H7 (cell line): Measurements from ENCODE around the gene SAMD8. TPM values are rescaled to one million over a fixed set of nuclear protein-coding genes. Genes with fewer than 3 reads are reported as not detected.
"Not testable (repeated sequence)": the region's sequence is repeated elsewhere in the genome, so short reads cannot be mapped to it uniquely, and the experiment has no call there.

Experiments used
- DNase-seq: peaks from one replicate; pipeline ENCODE4 v3.0.0; 2012
- H3K27me3 ChIP-seq: 2 replicates; pipeline ENCODE4 v1.6.0; 2011; ENCODE audit warnings: mild to moderate bottlenecking, low read length; ENCODE audit not compliant: control insufficient read depth, insufficient read depth
- H3K36me3 ChIP-seq: replicated peaks from 2 replicates; pipeline ENCODE4 v1.5.1; 2011; ENCODE audit warnings: low read length; ENCODE audit not compliant: control insufficient read depth, insufficient read depth
- H3K4me3 ChIP-seq: 2 replicates; pipeline ENCODE4 v1.5.1; 2011; ENCODE audit warnings: low read depth, mild to moderate bottlenecking, control low read depth, low read length, moderate library complexity; ENCODE audit not compliant: insufficient read depth
- total RNA-seq: library from RNA; depleted of rRNA; stranded (reverse); fragments of >200 nt; shearing (Covaris generic); gene quantifications from 2 replicates; pipeline ENCODE4 v1.2.3, GENCODE V29; 2014

The SAMD8 gene
- total RNA-seq, 1 experiment from 2014 or later = 13.2 TPM

DNA sequence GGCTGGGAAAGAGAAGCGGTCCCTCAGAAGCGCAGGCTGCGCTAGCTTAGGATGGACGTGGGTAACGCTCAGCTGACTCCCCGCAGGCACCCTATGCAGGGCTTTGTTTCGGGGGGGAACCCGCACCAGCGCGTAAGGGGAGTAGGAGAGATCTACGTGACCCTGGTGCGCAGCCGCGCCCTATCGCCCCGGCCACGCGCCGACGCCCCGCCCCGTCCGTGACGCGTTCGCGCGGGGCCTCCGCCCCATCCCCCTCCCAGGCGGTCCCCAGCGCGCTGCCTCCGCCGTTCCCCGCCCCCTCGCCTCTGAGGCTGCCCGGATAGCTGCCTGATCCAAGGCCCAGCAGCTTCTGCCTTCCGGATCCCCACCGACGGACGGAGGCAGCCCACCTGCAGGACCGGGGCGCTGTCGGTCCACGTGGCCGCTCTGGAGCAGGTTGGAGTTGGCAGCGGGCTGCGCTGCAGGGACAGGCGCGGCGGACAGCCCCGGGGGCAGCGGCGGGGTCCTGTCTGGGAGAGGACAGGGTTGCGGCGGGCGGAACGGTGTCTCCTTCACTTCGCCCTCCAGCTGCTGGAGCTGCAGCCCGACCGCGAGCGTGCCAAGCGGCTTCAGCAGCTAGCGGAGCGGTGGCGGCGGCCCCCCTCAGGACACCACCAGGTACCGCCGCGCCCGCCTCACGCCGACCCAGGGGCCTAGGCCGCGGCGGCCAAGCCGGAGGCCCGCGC, 99.0 kb downstream of the SAMD8 start, which contains the start of gene VDAC2:
Gene VDAC2, plus strand, starts transcription at position 515 of the 725 bp plus-strand sequence. CDS start 363 bp downstream, outside the sequence.
- peak within 1 kb of the TSS; percentile 94 for H3K4me3 ChIP-seq
- peaks cover 13% of the 10 kb centered on the region for H3K36me3 ChIP-seq
- H3K27me3 ChIP-seq = no peaks in the 10 kb centered on the region
- peak; percentile 96 for DNase-seq

DNA sequence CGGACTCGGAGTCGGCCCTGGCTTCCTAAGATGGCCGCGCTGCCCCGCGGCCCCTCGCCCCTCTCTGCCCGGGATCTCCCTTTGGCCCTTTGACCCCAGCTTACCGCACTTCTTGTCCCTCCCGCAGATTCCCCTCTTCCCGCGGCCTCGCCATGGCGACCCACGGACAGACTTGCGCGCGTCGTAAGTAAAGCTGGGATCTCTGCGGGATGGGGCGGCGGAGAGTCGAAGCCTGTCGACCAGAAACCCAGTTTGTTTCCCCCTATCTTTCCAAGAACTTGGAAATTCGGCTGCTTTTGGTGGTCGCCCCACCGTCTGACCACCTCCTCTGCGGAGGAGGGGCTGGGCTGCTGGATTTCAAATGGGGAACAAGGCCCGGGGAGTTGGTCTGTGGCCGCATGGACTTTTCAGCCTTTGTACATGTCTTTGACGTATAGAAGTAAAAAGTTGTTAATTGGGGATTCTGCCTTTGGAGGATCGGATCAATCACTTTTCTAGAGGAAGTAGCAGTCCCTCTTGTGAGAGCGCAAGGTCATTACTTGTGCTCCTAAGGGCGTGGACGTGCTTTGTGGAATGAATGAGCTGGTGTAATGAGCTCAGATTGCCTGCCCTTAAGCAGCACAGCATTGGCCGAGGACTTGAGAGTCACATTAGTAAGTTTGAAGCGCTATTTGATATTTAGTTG, 99.7 kb downstream of the SAMD8 start:
- H3K4me3 ChIP-seq = peak overlapping the region; percentile 94
- peaks cover 17% of the 10 kb centered on the region for H3K36me3 ChIP-seq
- no peaks in the 10 kb centered on the region for H3K27me3 ChIP-seq
- no peak for DNase-seq

DNA sequence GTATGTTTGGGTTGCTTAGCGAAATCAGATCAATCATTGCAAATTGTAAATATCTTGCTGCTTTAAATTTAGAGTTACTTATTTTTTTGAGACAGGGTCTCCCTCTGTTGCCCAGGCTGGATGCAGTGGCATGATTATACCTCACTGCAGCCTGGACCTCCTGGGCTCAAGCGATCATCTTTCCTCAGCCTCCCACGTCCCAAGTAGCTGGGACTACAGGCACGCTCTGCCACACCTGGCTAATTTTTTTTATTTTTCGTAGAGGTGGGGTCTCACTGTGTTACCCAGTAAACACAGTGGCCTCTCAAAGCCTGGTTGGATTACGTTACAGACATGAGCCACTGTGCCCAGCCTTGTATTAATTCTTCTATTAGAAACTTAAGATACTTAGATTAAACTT, 100.9 kb downstream of the SAMD8 start:
- no peak for DNase-seq
- Histone ChIP-seq H3K4me3 (no peak overlapping the region), H3K27me3 (no peaks in the 10 kb centered on the region), H3K36me3 (peaks cover 27% of the 10 kb centered on the region)

DNA sequence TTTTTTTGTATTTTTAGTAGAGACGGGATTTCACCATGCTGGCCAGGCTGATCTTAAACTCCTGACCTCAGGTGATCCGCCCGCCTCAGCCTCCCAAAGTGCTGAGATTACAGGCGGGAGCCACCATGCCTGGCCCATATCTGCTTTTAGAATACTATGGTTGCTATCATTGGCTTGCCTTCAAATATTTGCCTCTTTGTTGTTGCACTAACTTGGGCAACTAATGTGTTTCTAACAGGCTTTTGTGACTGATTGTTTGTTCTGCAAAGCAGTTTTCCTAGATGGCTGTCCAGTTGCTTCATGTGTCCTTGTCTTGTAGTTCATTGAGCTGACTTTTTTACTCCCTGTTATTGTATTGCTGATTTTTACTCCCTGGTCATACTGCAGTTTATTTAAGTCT, 108.8 kb downstream of the SAMD8 start:
- no peak overlapping the region for H3K4me3 ChIP-seq
- DNase-seq = no peak
- peaks cover 39% of the 10 kb centered on the region for H3K36me3 ChIP-seq
- no peaks in the 10 kb centered on the region for H3K27me3 ChIP-seq

DNA sequence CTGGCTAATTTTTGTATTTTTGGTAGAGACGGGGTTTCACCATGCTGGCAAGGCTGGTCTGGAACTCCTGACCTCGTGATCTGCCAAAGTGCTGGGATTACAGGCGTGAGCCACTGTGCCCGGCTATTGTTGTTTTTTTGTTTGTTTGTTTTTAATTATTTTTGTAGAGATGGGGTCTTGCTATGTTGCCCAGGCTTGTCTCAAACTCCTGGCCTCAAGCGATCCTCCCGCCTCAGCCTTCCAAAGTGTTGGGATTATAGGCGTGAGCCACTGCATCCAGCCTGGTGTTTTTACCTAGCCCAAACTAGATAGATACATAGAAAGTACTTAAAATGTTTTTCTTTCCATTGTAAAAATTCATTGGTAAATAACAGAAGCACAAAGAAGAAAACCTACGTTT, 110.0 kb downstream of the SAMD8 start:
- H3K36me3 ChIP-seq = peaks cover 33% of the 10 kb centered on the region
- not testable (repeated sequence) for H3K27me3 ChIP-seq, DNase-seq, H3K4me3 ChIP-seq

DNA sequence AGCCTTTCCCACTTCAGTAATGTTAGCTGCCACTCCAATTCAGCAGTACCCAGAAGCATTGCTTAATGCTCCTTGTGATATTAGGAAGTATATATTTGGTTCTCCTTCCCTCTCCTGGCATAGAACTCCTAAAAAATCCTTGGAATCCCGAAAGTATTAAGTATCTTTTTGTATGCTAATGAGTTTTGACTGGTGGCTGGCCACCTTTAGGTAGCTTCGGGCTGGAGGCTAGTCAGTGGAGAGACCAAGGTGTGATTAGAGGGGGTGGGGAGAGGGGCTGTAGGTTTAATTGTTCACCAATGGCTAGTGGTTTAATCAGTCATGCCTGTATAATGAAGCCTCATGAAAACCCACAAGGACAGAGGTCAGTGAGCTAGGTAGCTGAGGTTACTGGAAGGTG, 112.1 kb downstream of the SAMD8 start:
- H3K27me3 ChIP-seq = no peaks in the 10 kb centered on the region
- H3K4me3 ChIP-seq = no peak overlapping the region
- DNase-seq = peak; percentile 57
- H3K36me3 ChIP-seq = peaks cover 24% of the 10 kb centered on the region

DNA sequence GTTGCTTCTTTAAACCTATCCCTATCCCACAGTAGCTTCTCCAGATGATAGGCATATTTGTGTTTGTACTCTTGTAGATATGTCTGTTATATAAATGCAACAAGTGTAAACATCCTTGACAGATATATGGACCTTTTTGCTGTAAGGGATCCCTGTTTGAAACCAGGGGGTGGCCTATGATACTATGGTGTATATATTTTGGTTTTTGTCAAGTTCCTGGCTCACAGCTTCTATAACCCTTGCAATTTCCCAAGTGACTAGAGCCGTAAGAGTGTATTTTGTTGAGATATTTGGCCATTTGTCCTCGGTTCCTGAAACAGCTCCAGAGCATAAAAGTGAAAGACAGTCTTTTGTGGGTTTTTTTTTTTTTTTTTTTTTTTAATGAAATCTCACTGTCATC, 114.6 kb downstream of the SAMD8 start:
- no peaks in the 10 kb centered on the region for H3K27me3 ChIP-seq
- no peak for DNase-seq
- H3K4me3 ChIP-seq = no peak overlapping the region
- H3K36me3 ChIP-seq = peaks cover 17% of the 10 kb centered on the region

DNA sequence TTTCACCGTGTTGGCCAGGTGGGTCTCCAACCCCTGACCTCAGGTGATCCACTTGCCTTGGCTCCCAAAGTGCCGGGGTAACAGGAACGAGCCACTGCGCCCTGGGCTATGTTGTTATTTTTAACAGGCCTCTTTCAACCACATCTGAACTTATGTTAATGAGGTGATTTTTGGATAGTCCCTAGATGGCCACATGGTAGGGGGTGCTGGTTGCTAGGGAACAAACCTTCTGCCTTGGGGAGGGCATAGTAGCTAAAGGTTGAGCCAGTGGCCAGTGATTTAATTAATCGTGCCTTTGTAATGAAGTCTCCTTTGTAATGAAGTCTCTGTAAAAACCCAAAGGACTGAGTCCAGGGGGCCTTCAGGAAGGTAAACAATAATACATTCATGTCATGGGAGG, 115.2 kb downstream of the SAMD8 start:
- no peak for DNase-seq
- H3K27me3 ChIP-seq = no peaks in the 10 kb centered on the region
- H3K36me3 ChIP-seq = peaks cover 21% of the 10 kb centered on the region
- no peak overlapping the region for H3K4me3 ChIP-seq

DNA sequence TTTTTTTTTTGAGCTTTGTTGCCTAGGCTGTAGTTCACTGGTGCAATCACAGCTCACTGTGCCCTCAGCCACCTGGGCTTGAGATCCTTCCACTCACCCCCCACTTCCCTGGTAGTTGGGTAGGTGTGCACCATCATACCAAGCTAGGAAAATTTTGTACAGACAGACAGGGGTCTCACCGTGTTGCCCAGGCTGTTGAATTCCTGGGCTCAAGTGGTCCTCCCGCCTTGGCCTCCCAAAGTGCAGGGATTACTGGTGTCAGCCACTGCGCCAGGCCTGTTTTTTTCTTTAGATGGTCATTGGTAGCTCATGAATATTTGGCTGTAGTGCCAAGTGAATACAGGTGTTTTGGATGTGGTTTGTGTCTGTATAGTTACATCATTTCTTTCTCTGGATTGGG, 116.8 kb downstream of the SAMD8 start:
- no peaks in the 10 kb centered on the region for H3K27me3 ChIP-seq

DNA sequence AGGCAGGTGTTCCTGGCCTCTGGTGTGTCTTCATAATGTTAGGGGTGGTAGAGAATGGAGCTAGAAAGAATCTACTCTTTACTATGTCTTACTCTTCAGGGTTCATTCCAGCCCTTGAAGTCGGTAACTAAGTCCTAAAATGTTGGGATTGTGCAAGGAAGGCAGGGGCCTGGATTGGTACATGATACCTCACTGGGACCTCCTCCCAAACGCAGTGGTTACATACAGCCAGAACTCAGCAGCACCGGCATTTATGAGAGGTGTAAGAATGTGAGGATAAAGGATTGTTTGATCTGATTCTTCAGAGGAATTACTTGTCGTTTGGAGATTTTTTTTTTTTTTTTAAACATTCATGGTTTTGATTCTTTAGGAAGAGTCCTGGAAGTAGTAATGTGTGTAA, 117.4 kb downstream of the SAMD8 start:
- DNase-seq = no peak
- Histone ChIP-seq H3K4me3 (no peak overlapping the region), H3K36me3 (peaks cover 20% of the 10 kb centered on the region), H3K27me3 (no peaks in the 10 kb centered on the region)

More for the DNA sequence above, 116.8 kb downstream of the SAMD8 start:
- Histone ChIP-seq H3K36me3 (peaks cover 22% of the 10 kb centered on the region), H3K4me3 (no peak overlapping the region)
- no peak for DNase-seq

DNA sequence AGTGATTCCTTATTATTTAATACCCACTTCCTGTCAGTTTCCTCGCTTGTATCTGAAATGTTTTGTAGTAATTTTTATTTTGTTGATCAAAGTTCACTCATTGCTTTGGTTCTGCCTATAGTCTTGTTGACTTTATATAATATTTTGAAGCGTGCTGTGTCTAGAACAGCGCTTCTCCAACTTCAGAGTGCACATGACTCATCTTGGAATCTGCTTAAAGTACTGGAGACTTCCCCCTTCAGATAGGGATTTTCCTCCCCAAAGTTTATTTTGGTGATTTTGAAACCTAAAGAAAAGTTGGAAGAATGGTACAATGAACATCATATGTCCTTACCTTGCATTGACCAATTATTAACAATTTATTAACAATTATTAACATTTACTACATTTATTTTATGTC, 118.5 kb downstream of the SAMD8 start:
- Histone ChIP-seq H3K27me3 (no peaks in the 10 kb centered on the region), H3K36me3 (peaks cover 18% of the 10 kb centered on the region), H3K4me3 (no peak overlapping the region)
- DNase-seq = no peak

DNA sequence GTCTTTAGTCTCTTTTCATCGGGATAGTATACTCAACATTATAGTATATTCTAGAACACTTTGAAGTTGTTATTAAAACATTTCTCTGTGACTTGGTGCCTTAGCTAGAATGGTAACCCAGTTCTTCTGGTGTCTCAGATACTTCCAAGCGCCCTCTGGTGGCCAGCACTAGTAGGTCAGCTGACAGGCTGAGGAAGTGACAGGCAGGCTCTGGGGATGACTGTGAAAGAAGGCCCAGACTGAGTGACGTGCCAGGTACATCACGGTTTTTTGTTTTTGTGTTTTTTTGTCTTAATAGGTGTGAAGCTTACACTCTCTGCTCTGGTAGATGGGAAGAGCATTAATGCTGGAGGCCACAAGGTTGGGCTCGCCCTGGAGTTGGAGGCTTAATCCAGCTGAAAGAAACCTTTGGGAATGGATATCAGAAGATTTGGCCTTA, 119.2 kb downstream of the SAMD8 start:
- no peak overlapping the region for H3K4me3 ChIP-seq
- DNase-seq = peak; percentile 80
- no peaks in the 10 kb centered on the region for H3K27me3 ChIP-seq
- H3K36me3 ChIP-seq = peaks cover 18% of the 10 kb centered on the region
